GM20431 (cell line): ENCODE results near the gene PHF11.
"Not testable (repeated sequence)": the region's sequence is repeated elsewhere in the genome, so short reads cannot be mapped to it uniquely, and the experiment has no call there.

ENCODE experiments used
- in situ Hi-C: fragments of 300-500 bp; cut with MseI, MboI; formaldehyde crosslinking; loops from one replicate; pipeline ENCODE4 v1.15.0; 2020; ENCODE audit warnings: low sequenced_read_pairs; ENCODE audit not compliant: unreplicated experiment

The PHF11 gene

GRCh38 chr13:49496837-49497236, 1.1 kb downstream of the PHF11 start:
- in situ Hi-C loops: not testable (repeated sequence)

GRCh38 chr13:49497272-49497671, 1.5 kb downstream of the PHF11 start:
- in situ Hi-C loops: no loop called here

DNA sequence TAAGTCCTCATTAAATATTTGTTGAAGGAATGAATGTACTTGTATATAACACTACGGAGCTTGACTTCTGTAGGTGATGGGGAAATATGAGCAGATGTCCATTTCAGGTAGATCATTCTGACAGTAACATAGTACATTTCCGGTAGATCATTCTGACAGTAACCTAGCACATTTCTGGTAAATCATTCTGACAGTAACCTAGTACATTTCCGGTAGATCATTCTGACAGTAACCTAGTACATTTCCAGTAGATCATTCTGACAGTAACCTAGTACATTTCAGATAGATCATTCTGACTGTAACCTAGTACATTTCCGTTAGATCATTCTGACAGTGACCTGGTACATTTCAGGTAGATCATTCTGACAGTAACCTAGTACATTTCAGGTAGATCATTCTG, 2.5 kb downstream of the PHF11 start:
- in situ Hi-C loops: no loop called here

- in situ Hi-C loops: no loop called here
Observed at GRCh38 chr13:49499889-49500660, 4.3 kb downstream of the PHF11 start.

DNA sequence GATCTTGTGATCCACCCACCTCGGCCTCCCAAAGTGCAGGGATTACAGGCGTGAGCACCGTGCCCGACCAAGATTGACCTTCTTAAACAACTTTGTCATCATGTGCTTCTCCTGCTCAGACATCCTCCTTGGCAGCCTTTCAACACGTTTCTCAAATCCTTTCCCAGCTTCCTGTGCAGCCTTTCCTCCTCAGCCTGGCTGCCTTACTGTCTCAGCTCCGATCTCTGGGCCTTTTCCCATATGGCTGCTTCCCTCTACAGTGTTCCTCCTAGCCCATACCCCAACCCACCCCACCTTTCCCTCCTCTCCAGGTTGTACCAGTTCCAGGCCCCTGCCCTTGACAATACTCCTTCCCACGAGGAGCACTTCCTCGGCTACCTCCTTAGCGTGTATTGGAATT, 7.2 kb downstream of the PHF11 start:
- in situ Hi-C loops: no loop called here

GRCh38 chr13:49503951-49504350, 8.2 kb downstream of the PHF11 start:
- in situ Hi-C loops: no loop called here

DNA sequence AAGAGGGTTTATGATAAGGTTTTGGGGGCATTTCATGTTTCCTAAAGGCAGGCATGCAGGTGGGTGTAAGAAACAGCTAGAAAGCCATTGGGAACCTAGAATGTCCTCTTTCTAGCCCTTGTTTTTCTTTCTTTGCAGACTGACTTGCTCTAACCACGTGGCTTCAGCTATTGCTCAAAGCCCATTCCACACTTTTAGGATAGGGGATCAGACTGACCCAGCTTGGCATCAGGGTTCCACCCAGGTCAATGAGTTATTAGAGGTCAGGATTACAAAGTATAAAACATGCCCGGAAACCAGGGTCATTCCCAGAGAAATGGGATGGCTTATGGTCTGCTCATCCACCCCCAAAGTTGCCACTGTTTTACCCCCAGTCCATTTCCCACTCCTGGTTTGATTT, 16.8 kb downstream of the PHF11 start:
- in situ Hi-C loops: no loop called here

- in situ Hi-C loops: no loop called here
Observed at GRCh38 chr13:49516467-49516866, 20.7 kb downstream of the PHF11 start.

GRCh38 chr13:49517461-49517860, 21.7 kb downstream of the PHF11 start:
- in situ Hi-C loops: no loop called here

- in situ Hi-C loops: no loop called here
Observed at GRCh38 chr13:49521224-49521623, 25.5 kb downstream of the PHF11 start.

DNA sequence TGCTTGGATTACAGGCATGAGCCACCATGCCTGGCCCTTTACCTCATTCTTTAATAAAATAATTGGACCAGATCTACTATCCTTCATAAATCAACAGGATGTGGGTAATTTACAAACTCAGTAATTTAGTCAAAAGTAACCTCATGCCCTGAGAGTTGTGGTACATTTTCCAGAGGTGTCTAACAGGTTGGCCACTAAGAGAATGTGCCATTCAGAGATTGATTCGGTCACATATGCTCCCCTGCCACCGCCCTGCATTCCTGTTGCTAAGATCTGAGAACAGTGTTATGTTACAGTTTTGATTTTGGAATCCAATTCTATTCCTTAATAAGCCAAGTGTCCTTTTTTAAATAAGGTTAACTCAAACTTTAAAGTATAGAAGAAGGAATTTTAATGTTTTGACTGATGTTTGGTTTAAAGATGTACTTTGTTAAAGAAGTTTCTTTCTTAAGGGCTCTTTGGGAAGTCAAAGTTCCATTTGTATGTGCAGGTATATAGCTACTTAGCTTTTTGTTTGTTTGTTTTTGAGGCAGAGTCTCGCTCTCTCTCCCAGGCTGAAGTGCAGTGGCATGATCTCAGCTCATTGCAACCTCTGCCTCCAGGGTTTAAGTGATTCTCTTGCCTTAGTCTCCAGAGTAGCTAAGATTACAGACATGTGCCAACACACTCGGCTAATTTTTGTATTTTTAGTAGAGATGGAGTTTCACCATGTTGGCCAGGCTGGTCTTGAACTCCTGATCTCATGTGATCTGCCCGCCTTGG, 29.2 kb downstream of the PHF11 start:
- in situ Hi-C loops: no loop called here

DNA sequence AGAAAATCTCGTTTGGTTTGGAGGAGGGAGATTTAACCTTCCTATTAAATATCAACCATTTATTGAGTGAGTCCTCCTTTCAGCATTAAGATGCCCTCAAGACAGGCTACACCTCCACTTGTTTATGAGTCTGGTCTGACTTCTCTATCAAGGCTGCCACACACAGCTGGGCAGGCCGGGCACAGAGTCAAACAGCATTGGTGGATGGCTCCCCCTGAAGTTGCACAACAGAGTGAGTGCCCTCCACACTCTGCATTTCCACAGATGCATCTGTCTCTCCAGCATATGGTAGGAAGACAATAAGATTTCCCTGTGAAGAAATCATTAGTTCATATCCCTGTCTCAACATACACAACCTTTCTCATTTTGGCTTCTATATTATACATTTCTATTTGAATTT, 31.4 kb downstream of the PHF11 start:
- in situ Hi-C loops: no loop called here

GRCh38 chr13:49528161-49528560, 32.4 kb downstream of the PHF11 start:
- in situ Hi-C loops: no loop called here

GRCh38 chr13:49530457-49530856, 34.7 kb downstream of the PHF11 start:
- in situ Hi-C loops: no loop called here

DNA sequence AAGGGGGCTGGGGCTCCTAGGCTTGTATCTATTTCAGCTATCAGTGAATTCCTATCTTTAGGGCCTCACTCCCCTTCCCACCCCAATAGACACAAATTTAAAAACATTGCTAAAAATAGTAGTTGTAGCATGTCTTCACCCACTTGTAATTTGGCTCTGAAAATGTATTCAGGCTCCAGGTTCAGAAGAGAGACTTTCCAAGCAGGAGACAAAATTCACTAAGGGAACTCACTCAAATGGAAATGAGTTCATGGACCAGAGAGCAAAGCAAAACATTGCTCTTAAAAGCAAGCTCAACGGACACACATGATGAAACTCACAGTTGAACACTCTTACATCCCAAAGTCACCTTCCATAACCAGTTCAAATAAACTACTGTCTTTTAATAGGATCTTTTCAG, 36.8 kb downstream of the PHF11 start:
- in situ Hi-C loops: no loop called here

- in situ Hi-C loops: no loop called here
Observed at GRCh38 chr13:49533011-49533410, 37.3 kb downstream of the PHF11 start.

DNA sequence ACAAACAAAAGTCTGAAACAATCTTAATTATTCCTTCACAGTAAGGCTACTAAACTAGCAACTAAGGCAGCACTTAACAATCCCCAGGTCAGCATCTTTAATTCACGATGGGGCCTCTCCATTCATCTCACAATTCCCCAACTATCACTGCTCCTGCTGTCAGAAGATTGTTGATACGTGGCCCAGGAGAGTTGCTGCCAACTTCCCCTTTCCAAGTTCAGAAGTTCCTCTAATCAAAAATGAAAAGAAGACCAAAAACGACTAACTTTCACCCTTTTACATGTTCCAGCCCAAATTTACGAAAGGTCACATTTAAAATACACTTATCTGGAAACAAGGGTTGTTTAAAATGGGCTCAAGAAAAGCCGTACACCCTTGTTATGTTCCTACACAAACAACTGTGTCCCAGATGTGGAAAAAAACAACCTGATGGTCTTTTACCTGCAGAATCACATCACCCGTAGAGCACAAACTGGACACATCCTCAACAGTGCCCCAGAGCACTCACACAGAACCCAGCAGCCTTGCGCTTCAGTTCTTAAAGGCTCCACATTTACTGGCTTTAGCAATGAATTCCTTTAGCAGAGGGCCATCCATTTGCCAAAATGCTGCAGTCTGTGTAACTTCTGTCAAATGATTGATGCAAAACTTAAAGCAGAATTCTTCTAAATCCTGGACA, 38.0 kb downstream of the PHF11 start:
- in situ Hi-C loops: no loop called here

GRCh38 chr13:49536144-49536873, 40.6 kb downstream of the PHF11 start:
- in situ Hi-C loops: no loop called here

DNA sequence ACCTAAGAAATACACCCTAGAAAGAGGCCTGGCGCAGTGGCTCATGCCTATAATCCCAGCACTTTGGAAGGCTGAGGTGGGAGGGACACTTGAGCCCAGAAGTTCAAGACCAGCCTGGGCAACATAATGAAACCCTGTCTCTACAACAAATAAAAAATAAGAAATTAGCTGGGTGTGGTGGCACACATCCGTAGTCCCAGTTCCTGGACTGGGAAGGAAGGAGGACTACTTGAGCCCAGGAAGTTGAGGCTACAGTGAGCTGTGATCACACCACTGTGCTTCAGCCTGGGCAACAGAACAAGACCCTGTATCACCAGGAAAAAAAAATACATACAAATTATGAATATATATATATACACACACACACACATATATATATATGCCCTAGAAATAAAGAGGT, 42.7 kb downstream of the PHF11 start:
- in situ Hi-C loops: no loop called here

DNA sequence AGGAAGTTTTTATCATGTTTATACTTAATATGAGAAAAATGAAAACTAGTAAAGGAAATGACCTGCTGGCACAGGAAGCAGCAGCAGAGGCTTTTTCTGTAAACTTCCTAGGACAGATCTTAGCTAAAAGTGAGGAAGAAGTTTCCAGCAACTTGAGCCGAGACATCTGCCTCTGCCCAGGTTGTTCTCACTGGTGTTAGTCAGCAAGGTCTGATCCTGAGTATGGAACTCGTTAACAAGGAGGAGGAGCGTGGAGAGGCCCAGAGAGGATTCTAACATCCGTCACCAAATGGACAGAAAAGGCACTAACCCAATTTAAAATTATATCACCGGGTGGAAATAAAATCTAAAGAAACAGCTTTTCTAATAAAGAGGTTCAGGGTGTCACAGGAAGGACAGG, 43.6 kb downstream of the PHF11 start:
- in situ Hi-C loops: no loop called here
